Non-pigmented ciliary epithelial cell (primary cell): Measurements from ENCODE around the gene ZNF541.
"Not testable (repeated sequence)": the region's sequence is repeated elsewhere in the genome, so short reads cannot be mapped to it uniquely, and the experiment has no call there.

Experiments
- DNase-seq: peaks from one replicate; pipeline ENCODE4 v3.0.0-alpha.2; 2010; ENCODE audit warnings: low read depth

Gene ZNF541

GRCh38 chr19:47599671-47600245 lies 26.8 kb upstream of the ZNF541 start:
- not testable (repeated sequence) for DNase-seq

- DNase-seq = peak; percentile 86
Measured at GRCh38 chr19:47598407-47599349, 25.7 kb upstream of the ZNF541 start.

GRCh38 chr19:47595944-47596343 lies 23.0 kb upstream of the ZNF541 start:
- DNase-seq = no peak

GRCh38 chr19:47593860-47594259 lies 20.9 kb upstream of the ZNF541 start:
- DNase-seq = no peak

- no peak for DNase-seq
Measured at GRCh38 chr19:47589824-47590223, 16.9 kb upstream of the ZNF541 start.

GRCh38 chr19:47587295-47587694 lies 14.3 kb upstream of the ZNF541 start:
- DNase-seq = no peak

GRCh38 chr19:47583161-47583560 lies 10.2 kb upstream of the ZNF541 start:
- DNase-seq = not testable (repeated sequence)

GRCh38 chr19:47582320-47582909 lies 9.5 kb upstream of the ZNF541 start:
- DNase-seq = peak; percentile 71

GRCh38 chr19:47581605-47582319 lies 8.8 kb upstream of the ZNF541 start:
- DNase-seq = no peak

GRCh38 chr19:47580397-47580796 lies 7.4 kb upstream of the ZNF541 start:
- no peak for DNase-seq

- no peak for DNase-seq
Measured at GRCh38 chr19:47572635-47573034, 313 bp downstream of the ZNF541 start.

- no peak for DNase-seq
Measured at GRCh38 chr19:47569331-47569730, 3.6 kb downstream of the ZNF541 start.

- DNase-seq = no peak
Measured at GRCh38 chr19:47564081-47564480, 8.9 kb downstream of the ZNF541 start.

GRCh38 chr19:47561440-47562057 lies 11.4 kb downstream of the ZNF541 start:
- no peak for DNase-seq

GRCh38 chr19:47560999-47561398 lies 11.9 kb downstream of the ZNF541 start:
- no peak for DNase-seq

GRCh38 chr19:47550129-47550528 lies 22.8 kb downstream of the ZNF541 start:
- DNase-seq = no peak

- no peak for DNase-seq
Measured at GRCh38 chr19:47549261-47549862, 23.6 kb downstream of the ZNF541 start.

GRCh38 chr19:47547199-47547598 lies 25.7 kb downstream of the ZNF541 start:
- DNase-seq = no peak

GRCh38 chr19:47545061-47545948 lies 27.6 kb downstream of the ZNF541 start:
- DNase-seq = no peak

- no peak for DNase-seq
Measured at GRCh38 chr19:47544476-47544875, 28.5 kb downstream of the ZNF541 start.
